PFSK-1 (cell line): ENCODE results near the gene ZSCAN16.

Experiments used
- FOXP2 ChIP-seq: optimal IDR thresholded peaks from 2 replicates; pipeline ENCODE3; 2011; ENCODE audit warnings: borderline replicate concordance, control low read depth, inconsistent platforms; ENCODE audit not compliant: insufficient read depth; ENCODE audit errors: extremely low read length, extremely low read depth
- POLR2AphosphoS5 ChIP-seq: IDR thresholded peaks from 2 replicates; pipeline ENCODE4 v1.6.1; 2012; ENCODE audit warnings: low read depth, mild to moderate bottlenecking, control low read depth, low read length, moderate library complexity
- SIN3A ChIP-seq: IDR thresholded peaks from 2 replicates; pipeline ENCODE4 v1.6.1; 2012; ENCODE audit warnings: mild to moderate bottlenecking, low read length, moderate library complexity, borderline replicate concordance; ENCODE audit not compliant: insufficient read depth
- TAF1 ChIP-seq: IDR thresholded peaks from 2 replicates; pipeline ENCODE4 v1.6.1; 2012; ENCODE audit warnings: low read length, control low read depth, borderline replicate concordance; ENCODE audit not compliant: insufficient read depth
- TF ChIP-seq, protein P1 (sequence below), 2 experiments: IDR thresholded peaks; 2 replicates each; pipeline versions ENCODE4 v1.6.1 to v1.8.0; 2011 to 2012; ENCODE audit warnings: low read depth in 2 of 2, low read length in 2 of 2, control low read depth in 1 of 2, inconsistent platforms in 1 of 2, mild to moderate bottlenecking in 1 of 2, moderate library complexity in 1 of 2; ENCODE audit not compliant: insufficient read depth in 1 of 2

Gene ZSCAN16

DNA sequence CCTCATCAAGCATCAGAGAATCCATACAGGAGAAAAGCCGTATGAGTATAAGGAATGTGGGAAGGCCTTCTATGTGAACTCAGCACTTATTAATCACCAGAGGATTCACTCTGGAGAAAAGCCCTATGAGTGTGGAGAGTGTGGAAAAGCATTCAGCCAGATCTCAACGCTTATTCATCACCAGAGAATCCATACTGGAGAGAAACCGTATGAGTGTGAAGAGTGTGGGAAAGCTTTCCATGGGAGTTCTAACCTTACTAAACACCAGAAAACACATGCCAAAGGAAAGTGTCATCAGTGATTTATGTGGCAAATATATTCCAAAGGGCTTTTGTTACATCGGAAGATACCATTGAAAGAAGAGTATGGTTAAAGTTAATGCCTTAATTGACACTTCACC is 42.7 kb downstream of the ZSCAN16 start:
- TF ChIP-seq, protein P1, sequence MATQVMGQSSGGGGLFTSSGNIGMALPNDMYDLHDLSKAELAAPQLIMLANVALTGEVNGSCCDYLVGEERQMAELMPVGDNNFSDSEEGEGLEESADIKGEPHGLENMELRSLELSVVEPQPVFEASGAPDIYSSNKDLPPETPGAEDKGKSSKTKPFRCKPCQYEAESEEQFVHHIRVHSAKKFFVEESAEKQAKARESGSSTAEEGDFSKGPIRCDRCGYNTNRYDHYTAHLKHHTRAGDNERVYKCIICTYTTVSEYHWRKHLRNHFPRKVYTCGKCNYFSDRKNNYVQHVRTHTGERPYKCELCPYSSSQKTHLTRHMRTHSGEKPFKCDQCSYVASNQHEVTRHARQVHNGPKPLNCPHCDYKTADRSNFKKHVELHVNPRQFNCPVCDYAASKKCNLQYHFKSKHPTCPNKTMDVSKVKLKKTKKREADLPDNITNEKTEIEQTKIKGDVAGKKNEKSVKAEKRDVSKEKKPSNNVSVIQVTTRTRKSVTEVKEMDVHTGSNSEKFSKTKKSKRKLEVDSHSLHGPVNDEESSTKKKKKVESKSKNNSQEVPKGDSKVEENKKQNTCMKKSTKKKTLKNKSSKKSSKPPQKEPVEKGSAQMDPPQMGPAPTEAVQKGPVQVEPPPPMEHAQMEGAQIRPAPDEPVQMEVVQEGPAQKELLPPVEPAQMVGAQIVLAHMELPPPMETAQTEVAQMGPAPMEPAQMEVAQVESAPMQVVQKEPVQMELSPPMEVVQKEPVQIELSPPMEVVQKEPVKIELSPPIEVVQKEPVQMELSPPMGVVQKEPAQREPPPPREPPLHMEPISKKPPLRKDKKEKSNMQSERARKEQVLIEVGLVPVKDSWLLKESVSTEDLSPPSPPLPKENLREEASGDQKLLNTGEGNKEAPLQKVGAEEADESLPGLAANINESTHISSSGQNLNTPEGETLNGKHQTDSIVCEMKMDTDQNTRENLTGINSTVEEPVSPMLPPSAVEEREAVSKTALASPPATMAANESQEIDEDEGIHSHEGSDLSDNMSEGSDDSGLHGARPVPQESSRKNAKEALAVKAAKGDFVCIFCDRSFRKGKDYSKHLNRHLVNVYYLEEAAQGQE (IDR thresholded peaks at IDR 0.05; ENCODE audit: insufficient read depth in 1 of 2, low read depth in 2 of 2, low read length in 2 of 2): no peak
- no peak for TF ChIP-seq FOXP2
- TF ChIP-seq SIN3A: no peak
- no peak for TF ChIP-seq TAF1
- no peak for TF ChIP-seq POLR2AphosphoS5

DNA sequence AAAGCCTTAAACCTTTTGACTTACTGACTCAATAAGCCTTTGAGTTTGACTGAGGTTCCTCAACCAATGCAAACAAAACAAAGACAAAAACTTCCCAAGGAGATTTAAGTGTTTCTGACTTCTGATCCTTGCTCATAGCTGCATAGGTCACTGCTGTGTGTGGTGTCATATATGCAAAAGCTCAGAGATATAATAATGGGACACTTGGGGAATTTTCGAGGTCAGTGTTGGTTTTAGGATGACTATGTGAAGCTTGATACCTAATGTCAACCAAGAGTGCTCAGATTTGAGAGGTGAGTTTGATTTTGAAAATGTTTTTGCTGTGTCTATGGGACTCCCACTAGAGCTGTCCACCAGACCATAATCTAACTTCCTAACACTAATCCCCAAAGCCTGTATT is 43.5 kb downstream of the ZSCAN16 start:
- TF ChIP-seq SIN3A (no peak), POLR2AphosphoS5 (no peak), FOXP2 (no peak), TAF1 (no peak)

DNA sequence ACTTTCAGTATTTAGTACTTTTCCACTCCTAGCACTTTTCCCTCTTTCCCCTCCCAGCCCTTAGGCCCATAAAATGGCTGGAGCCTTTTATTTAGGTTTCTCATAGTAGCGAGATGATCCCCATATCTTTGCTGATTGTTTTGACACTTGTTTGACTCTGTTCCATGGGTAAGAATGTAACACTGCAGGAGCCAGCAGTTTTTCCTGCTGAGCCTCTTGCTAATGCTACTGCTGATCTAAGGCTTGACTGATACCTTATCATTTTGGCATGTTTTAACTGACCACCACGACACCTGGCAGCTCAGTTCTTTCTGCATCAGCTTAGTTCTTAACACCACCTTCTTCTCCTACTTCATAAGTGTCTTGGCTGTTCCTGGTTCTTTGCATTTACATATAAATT is 46.9 kb downstream of the ZSCAN16 start:
- no peak for TF ChIP-seq FOXP2
- TF ChIP-seq, protein P1 (IDR thresholded peaks at IDR 0.05; ENCODE audit: insufficient read depth in 1 of 2, low read depth in 2 of 2, low read length in 2 of 2): no peak
- TF ChIP-seq POLR2AphosphoS5: no peak
- TF ChIP-seq TAF1: no peak
- no peak for TF ChIP-seq SIN3A

DNA sequence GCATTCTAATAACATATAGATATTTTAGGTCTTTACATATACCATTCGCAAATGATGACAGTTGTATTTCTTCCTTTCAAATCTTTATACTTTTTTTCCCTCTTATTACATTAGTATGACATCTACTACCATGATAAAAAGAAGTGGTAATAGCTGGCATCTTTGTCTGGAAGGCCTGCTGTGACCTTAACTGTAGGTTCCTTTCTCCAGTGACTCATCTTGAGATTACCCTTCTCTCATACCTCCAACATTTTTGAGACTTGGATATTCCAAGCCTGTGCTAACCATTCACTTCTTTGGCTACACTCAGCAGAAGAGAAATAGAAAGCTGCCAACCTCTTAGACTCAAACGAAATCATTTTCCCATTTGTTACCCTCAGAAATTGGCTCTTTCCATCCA is 47.6 kb downstream of the ZSCAN16 start:
- TF ChIP-seq, protein P1 (IDR thresholded peaks at IDR 0.05; ENCODE audit: insufficient read depth in 1 of 2, low read depth in 2 of 2, low read length in 2 of 2): no peak
- TF ChIP-seq FOXP2: no peak
- TF ChIP-seq SIN3A: no peak
- TF ChIP-seq TAF1: no peak
- no peak for TF ChIP-seq POLR2AphosphoS5

DNA sequence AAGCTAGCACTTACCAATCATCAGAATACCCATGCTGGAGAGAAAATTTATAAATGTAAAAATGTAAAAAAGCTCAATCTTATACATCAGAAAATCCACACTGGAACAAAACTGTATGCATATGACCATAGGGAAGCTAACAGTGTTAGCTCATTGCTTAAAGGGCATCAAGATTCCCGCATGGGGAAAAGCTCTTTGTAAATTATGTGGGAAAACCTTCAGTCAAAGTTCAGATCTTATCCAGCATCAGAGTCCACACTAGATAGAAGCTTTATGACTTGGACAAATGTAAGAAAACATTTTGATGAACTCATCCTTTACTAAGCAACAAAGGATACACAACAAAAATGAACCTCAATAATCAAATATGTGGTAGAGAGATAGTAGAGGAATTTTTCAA is 52.0 kb downstream of the ZSCAN16 start:
- TF ChIP-seq, protein P1 (IDR thresholded peaks at IDR 0.05; ENCODE audit: insufficient read depth in 1 of 2, low read depth in 2 of 2, low read length in 2 of 2): no peak
- TF ChIP-seq FOXP2 (no peak), POLR2AphosphoS5 (no peak), TAF1 (no peak), SIN3A (no peak)
